ENCODE data around the gene FBN1.

- no peak for TF ChIP-seq CTCF (conservative IDR thresholded peaks at IDR 0.05)
- no peak for TF ChIP-seq ZFX (IDR thresholded peaks at IDR 0.05)
Observed at GRCh38 chr15:48580736-48581135, 64.8 kb downstream of the FBN1 start.

Data from C4-2B (cell line).